Osteocyte (in vitro differentiated cells): ENCODE measurements around the gene BCL2A1. TPM values are rescaled to one million over a fixed set of nuclear protein-coding genes. Genes with fewer than 3 reads are reported as not detected.

ENCODE experiments used
- DNase-seq: peaks from one replicate; pipeline ENCODE4 v3.0.0; 2021; ENCODE audit warnings: mixed read lengths; ENCODE audit not compliant: unreplicated experiment; ENCODE audit errors: extremely low spot score
- H3K27ac Mint-ChIP-seq: one replicate; pipeline ENCODE4 v1.8.0; 2021; ENCODE audit warnings: mild to moderate bottlenecking, mixed read lengths; ENCODE audit not compliant: unreplicated experiment
- H3K27me3 Mint-ChIP-seq: one replicate; pipeline ENCODE4 v1.8.0; 2021; ENCODE audit warnings: mixed read lengths; ENCODE audit not compliant: unreplicated experiment
- H3K36me3 Mint-ChIP-seq: one replicate; pipeline ENCODE4 v1.8.0; 2021; ENCODE audit warnings: mixed read lengths; ENCODE audit not compliant: unreplicated experiment
- H3K4me1 Mint-ChIP-seq: one replicate; pipeline ENCODE4 v1.8.0; 2021; ENCODE audit warnings: mixed read lengths; ENCODE audit not compliant: unreplicated experiment
- H3K4me3 Mint-ChIP-seq: one replicate; pipeline ENCODE4 v1.8.0; 2021; ENCODE audit warnings: mild to moderate bottlenecking, moderate library complexity, mixed read lengths; ENCODE audit not compliant: unreplicated experiment
- H3K9me3 Mint-ChIP-seq: one replicate; pipeline ENCODE4 v1.8.0; 2021; ENCODE audit warnings: mixed read lengths; ENCODE audit not compliant: unreplicated experiment
- CTCF ChIP-seq: fragments of 200-600 bp; sonication (generic); IDR thresholded peaks from 2 replicates; pipeline ENCODE4 v1.5.0; 2021; ENCODE audit warnings: antibody characterized with exemption, mild to moderate bottlenecking, moderate library complexity
- total RNA-seq: library from RNA; stranded (reverse); gene quantifications from 2 replicates; pipeline ENCODE4 v1.2.1, GENCODE V29; 2021

BCL2A1 gene
- total RNA-seq, 1 donor from 2014 or later: not detected

GRCh38 chr15:79970181-79970580 is 815 bp downstream of the BCL2A1 start:
- Mint-ChIP-seq H3K36me3 (no peaks in the 10 kb centered on the region), H3K9me3 (no peaks in the 10 kb centered on the region)
- no peak for TF ChIP-seq CTCF

GRCh38 chr15:79969146-79969545 is 1.9 kb downstream of the BCL2A1 start:
- DNase-seq: no peak
- no peaks in the 10 kb centered on the region for H3K9me3 Mint-ChIP-seq
- no peaks in the 10 kb centered on the region for H3K36me3 Mint-ChIP-seq
- H3K4me1 Mint-ChIP-seq: peaks cover 5% of the 10 kb centered on the region
- H3K4me3 Mint-ChIP-seq: no peak overlapping the region
- no peak for TF ChIP-seq CTCF
- H3K27ac Mint-ChIP-seq: no peak overlapping the region
- peaks cover 8% of the 10 kb centered on the region for H3K27me3 Mint-ChIP-seq

More at GRCh38 chr15:79970181-79970580, 815 bp downstream of the BCL2A1 start:
- Mint-ChIP-seq H3K27ac (no peak overlapping the region), H3K4me3 (no peak overlapping the region), H3K4me1 (peaks cover 5% of the 10 kb centered on the region), H3K27me3 (peaks cover 8% of the 10 kb centered on the region)
- DNase-seq: no peak

- DNase-seq: no peak
Measured at GRCh38 chr15:79967298-79968182, 3.5 kb downstream of the BCL2A1 start.

GRCh38 chr15:79966634-79967297 is 4.2 kb downstream of the BCL2A1 start:
- DNase-seq: no peak
- TF ChIP-seq CTCF: no peak
- Mint-ChIP-seq H3K27ac (no peak overlapping the region), H3K27me3 (peaks cover 8% of the 10 kb centered on the region), H3K4me3 (no peak overlapping the region), H3K36me3 (no peaks in the 10 kb centered on the region), H3K4me1 (peaks cover 5% of the 10 kb centered on the region), H3K9me3 (no peaks in the 10 kb centered on the region)

More at GRCh38 chr15:79967298-79968182, 3.5 kb downstream of the BCL2A1 start:
- H3K4me3 Mint-ChIP-seq: no peak overlapping the region
- no peaks in the 10 kb centered on the region for H3K9me3 Mint-ChIP-seq
- peaks cover 8% of the 10 kb centered on the region for H3K27me3 Mint-ChIP-seq
- no peaks in the 10 kb centered on the region for H3K36me3 Mint-ChIP-seq
- H3K27ac Mint-ChIP-seq: no peak overlapping the region
- no peak for TF ChIP-seq CTCF
- peaks cover 5% of the 10 kb centered on the region for H3K4me1 Mint-ChIP-seq
